Measurements from ENCODE around the gene CNMD. TPM values are rescaled to one million over a fixed set of nuclear protein-coding genes. Genes with fewer than 3 reads are reported as not detected.

CNMD gene
- total and polyA plus RNA-seq, 2 of the 8 experiments (the other 6 are each of a cell fraction or from before 2014, with no cell fraction given), result 87.4 to 113 TPM

DNA sequence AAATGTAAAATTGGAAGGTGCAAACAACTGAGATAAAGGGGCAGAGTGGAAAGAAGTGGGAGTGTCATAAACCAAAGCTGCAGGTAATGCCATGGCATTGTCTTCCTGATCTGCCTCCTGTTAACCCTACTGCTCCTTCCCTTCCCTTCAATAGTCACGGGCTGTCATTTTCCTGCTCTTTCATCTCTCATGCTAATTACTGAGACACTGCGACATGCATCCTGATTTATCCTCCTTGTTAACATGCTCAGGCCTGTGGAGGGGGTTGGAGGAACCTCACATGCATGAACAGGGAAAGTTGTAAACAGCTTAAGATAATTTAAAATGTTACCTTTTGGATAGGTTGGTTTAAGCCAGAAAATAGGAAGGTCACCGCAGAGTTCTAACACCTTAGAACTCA lies 27.2 kb downstream of the CNMD start (continued):
- TF ChIP-seq CEBPB (IDR thresholded peaks at IDR 0.05; ENCODE audit: low read depth, low read length), result no peak

Measured in H1 (cell line).